HL-60 (cell line): ENCODE measurements around the gene TIE1.

Source experiments
- DNase-seq, 2 experiments: peaks; one replicate each; pipeline ENCODE4 v3.0.0-alpha.2; 2010 to 2020; ENCODE audit warnings: low read depth in 1 of 2, low spot score in 1 of 2
- H3K27ac ChIP-seq: fragments of 250-450 bp; sonication (Bioruptor Pico); replicated peaks from 2 replicates; pipeline ENCODE4 v1.5.1; 2020; ENCODE audit warnings: mild to moderate bottlenecking, moderate library complexity
- H3K27me3 ChIP-seq: fragments of 250-450 bp; sonication (Bioruptor Pico); 2 replicates; pipeline ENCODE4 v1.5.1; 2021; ENCODE audit warnings: mild to moderate bottlenecking, moderate library complexity; ENCODE audit not compliant: insufficient read depth, poor library complexity, severe bottlenecking
- H3K4me3 ChIP-seq: replicated peaks from 2 replicates; pipeline ENCODE4 v1.5.1; 2011; ENCODE audit warnings: mild to moderate bottlenecking, control low read depth, low read length; ENCODE audit not compliant: insufficient read depth
- GABPA ChIP-seq: IDR thresholded peaks from 2 replicates; pipeline ENCODE4 v1.6.1; 2012; ENCODE audit warnings: low read depth
- POLR2AphosphoS5 ChIP-seq: IDR thresholded peaks from 2 replicates; pipeline ENCODE4 v1.6.1; 2012; ENCODE audit warnings: low read depth
- SPI1 ChIP-seq: IDR thresholded peaks from 2 replicates; pipeline ENCODE4 v1.6.1; 2012; ENCODE audit warnings: low read depth, mild to moderate bottlenecking, borderline replicate concordance
- TF ChIP-seq, protein P1 (sequence below): IDR thresholded peaks from 2 replicates; pipeline ENCODE4 v1.6.1; 2012; ENCODE audit warnings: low read depth; ENCODE audit not compliant: insufficient replicate concordance
- TF ChIP-seq, protein P2 (sequence below): IDR thresholded peaks from one replicate; pipeline ENCODE4 v1.5.1; 2011; ENCODE audit warnings: low read length, control low read depth, inconsistent platforms; ENCODE audit not compliant: insufficient read depth

Gene TIE1

DNA sequence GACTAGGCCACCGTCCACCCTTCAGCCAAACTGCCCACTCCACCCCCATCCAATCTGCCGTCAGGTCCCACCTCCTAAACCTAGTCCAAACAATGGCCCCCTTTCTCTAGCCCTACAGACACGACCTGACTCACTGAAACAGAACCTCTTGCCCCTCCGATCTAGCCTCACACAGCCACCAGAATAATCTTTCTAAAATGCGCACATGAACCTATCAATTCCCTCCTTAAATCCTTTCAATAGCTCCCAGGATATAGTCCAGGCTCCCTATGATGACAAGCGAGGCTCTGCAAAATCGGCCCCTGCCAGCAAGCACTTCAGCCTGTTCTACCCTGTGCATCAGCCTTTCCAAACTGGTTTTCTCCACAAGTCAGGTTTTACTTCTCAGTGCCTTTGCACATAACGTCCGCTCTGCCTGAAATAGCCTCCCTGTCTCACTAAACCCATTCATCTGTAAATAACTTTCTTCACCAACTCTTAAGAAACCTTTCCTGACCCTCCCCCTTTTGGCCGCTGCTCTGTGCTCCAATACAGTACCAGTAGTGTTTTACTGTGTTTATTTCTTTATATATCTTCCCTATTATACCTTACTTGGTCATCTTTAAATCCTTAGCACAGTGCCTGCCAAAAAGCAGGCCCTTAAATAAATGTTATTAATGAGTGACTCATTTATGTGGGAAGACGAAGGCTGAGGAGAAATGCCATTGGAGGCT lies 49.0 kb downstream of the TIE1 start:
- Histone ChIP-seq H3K4me3 (no peak overlapping the region), H3K27me3 (no peaks in the 10 kb centered on the region), H3K27ac (no peak overlapping the region)
- no peak for DNase-seq
- no peak for TF ChIP-seq POLR2AphosphoS5
- no peak for TF ChIP-seq GABPA
- TF ChIP-seq, protein P1, sequence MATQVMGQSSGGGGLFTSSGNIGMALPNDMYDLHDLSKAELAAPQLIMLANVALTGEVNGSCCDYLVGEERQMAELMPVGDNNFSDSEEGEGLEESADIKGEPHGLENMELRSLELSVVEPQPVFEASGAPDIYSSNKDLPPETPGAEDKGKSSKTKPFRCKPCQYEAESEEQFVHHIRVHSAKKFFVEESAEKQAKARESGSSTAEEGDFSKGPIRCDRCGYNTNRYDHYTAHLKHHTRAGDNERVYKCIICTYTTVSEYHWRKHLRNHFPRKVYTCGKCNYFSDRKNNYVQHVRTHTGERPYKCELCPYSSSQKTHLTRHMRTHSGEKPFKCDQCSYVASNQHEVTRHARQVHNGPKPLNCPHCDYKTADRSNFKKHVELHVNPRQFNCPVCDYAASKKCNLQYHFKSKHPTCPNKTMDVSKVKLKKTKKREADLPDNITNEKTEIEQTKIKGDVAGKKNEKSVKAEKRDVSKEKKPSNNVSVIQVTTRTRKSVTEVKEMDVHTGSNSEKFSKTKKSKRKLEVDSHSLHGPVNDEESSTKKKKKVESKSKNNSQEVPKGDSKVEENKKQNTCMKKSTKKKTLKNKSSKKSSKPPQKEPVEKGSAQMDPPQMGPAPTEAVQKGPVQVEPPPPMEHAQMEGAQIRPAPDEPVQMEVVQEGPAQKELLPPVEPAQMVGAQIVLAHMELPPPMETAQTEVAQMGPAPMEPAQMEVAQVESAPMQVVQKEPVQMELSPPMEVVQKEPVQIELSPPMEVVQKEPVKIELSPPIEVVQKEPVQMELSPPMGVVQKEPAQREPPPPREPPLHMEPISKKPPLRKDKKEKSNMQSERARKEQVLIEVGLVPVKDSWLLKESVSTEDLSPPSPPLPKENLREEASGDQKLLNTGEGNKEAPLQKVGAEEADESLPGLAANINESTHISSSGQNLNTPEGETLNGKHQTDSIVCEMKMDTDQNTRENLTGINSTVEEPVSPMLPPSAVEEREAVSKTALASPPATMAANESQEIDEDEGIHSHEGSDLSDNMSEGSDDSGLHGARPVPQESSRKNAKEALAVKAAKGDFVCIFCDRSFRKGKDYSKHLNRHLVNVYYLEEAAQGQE: no peak
- TF ChIP-seq, protein P2, sequence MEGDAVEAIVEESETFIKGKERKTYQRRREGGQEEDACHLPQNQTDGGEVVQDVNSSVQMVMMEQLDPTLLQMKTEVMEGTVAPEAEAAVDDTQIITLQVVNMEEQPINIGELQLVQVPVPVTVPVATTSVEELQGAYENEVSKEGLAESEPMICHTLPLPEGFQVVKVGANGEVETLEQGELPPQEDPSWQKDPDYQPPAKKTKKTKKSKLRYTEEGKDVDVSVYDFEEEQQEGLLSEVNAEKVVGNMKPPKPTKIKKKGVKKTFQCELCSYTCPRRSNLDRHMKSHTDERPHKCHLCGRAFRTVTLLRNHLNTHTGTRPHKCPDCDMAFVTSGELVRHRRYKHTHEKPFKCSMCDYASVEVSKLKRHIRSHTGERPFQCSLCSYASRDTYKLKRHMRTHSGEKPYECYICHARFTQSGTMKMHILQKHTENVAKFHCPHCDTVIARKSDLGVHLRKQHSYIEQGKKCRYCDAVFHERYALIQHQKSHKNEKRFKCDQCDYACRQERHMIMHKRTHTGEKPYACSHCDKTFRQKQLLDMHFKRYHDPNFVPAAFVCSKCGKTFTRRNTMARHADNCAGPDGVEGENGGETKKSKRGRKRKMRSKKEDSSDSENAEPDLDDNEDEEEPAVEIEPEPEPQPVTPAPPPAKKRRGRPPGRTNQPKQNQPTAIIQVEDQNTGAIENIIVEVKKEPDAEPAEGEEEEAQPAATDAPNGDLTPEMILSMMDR: no peak
- TF ChIP-seq SPI1: no peak

DNA sequence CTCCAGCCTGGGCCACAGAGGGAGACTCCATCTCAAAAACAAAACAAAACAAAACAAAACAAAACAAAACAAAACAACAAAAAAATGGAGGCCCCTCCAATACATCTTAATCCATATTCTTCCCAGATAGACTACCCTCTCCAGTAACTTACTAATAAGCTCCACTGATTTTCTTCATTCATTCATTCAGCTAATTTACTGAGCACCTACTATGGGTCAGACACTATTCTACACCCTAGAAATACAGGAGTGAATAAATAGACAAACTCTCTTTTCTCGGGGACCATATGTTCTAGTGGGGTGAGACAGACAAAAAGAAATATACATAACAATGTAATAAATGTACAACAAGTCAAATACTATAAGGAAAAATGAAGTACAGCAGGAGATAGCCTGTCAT lies 50.2 kb downstream of the TIE1 start:
- no peak overlapping the region for H3K27ac ChIP-seq
- H3K27me3 ChIP-seq: no peaks in the 10 kb centered on the region
- H3K4me3 ChIP-seq: no peak overlapping the region
- no peak for DNase-seq
- TF ChIP-seq GABPA (no peak), POLR2AphosphoS5 (no peak)
- TF ChIP-seq, protein P1: no peak
- TF ChIP-seq, protein P2: no peak

DNA sequence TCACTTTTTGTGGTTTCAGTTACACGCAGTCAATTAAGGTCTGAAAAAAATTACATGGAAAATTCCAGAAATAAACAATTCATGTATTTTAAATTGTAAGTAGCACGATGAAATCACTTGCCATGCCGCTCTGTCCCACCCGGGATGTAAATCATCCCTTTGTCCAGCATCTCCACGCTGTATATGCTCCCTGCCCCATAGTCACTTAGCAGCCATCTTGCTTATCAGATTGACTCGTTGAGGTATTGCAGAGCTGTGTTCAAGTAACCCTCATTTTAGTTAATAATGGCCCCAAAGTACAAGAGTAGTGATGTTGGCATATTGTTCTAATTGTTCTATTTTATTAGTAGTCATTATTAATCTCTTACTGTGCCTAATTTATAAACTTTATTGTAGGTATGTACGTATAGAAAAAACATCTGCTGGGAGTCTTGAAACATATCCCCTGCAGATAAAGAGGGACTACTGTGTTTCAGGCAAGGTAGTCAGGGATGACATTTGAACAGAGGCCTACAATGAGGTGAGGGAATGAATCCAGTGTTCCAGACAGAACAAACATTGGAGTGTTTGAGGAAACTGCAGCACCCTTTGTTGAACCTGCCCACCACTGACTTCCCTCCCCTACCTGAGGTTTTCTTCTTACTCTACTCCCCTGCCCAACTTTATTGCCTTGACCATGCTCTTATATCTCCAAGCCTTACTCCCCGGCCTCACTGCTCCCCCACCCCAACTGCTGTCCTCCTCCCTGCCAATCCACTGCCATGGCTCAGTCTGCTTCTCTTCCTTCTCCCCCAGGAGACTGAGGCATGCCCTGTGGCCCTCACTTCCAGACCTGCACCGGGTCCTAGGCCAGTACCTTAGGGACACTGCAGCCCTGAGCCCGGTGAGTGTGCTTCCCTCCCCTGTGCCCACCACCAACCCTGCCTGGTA lies 50.9 kb downstream of the TIE1 start:
- no peaks in the 10 kb centered on the region for H3K27me3 ChIP-seq
- no peak overlapping the region for H3K4me3 ChIP-seq
- DNase-seq: no peak
- H3K27ac ChIP-seq: no peak overlapping the region
- TF ChIP-seq, protein P1: no peak
- TF ChIP-seq, protein P2: no peak
- TF ChIP-seq POLR2AphosphoS5 (no peak), GABPA (no peak), SPI1 (no peak)
